Measurements from ENCODE around the gene FAM171A1.

FAM171A1 gene

DNA sequence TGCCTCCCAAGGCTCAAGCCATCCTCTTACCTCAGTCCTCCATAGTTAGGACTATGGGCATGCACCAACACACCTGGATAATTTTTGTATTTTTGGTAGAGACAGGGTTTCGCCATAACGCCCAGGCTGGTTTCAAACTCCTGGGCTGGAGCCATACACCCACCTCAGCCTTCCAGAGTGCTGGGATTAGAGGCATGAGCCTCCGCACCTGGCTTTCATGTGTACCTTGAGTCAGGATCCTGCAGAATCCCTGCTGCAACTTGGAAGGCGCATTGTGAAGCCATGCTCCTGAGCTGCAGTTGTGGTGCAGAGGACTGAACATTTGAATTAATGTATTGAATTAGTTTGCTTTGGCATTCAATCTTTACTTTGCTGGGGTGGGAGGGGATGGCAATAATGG lies 173.2 kb downstream of the FAM171A1 start:
- no peak for DNase-seq

DNA sequence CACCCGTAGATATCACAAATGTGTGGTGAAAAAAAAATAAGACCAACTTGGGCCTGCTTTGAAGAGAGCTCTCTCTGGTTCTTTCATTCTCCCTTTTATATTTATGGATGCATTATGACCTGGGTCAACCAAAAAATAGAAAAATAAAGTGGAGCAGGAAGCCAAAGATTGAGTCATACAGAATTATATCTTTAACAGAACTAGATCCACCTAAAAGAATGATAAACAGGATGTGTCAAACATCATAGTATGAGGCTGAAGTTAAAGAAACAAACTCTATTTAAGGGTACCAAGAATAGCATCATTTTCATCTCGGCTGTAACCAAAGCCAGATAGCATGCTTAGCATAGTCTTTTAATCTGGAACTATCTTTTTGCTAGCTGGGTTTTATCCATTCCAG lies 173.8 kb downstream of the FAM171A1 start:
- DNase-seq = no peak

- no peak for DNase-seq
Observed at GRCh38 chr10:15196021-15196834, 174.9 kb downstream of the FAM171A1 start.

DNA sequence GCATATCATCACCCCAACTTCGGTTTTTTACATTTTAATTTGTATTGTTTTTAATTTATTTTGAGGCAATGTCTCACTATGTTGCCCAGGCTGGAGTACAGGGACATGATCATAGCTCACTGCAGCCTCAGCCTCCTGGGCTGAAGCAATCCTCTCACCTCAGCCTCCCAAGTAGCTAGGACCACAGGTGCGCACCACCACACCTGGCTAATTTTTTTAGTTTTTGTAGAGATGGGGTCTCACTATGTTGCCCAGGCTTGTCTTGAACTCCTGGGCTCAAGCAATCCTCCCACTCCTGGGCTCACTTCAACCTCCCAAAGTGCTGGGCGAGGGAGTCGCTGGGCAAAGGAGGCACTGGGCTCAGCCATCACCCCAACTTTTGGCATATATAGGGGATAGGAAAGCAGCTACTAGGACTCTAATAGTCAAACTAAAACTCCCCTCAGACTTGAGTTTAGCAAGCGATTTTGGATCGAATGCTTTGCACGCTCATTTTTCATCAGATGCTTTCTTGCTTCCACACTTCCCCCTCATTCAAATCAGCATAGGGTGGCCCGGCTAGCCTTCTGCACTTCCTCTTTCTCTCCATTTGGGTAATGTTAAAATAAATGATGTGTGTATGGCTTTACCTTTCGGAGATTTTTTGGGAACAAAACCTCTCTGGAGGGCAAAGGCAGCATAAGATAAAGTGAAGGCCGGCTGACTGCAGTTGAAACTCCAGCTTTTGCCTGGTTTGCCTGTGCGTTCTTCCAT lies 181.8 kb downstream of the FAM171A1 start:
- no peak for DNase-seq

DNA sequence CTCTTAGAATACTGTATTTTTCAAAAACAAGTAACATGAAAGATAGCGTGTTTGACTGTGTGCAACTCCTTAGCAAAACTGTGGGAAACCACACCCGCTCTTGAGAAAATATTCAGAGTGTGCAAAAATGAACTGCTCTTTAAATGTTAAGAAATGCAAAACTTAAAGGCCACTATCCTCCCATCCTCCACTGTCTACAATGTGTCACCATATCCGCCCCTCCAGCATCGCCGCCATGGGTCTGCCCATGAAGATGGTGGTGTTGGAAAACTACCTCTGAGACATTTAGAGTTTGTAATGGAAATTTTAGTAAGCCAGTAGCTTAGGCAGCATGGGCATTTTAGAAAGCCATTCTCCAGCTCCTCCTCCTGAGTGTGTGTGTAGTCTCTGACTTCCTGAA lies 182.5 kb downstream of the FAM171A1 start:
- DNase-seq = peak; percentile 12

DNA sequence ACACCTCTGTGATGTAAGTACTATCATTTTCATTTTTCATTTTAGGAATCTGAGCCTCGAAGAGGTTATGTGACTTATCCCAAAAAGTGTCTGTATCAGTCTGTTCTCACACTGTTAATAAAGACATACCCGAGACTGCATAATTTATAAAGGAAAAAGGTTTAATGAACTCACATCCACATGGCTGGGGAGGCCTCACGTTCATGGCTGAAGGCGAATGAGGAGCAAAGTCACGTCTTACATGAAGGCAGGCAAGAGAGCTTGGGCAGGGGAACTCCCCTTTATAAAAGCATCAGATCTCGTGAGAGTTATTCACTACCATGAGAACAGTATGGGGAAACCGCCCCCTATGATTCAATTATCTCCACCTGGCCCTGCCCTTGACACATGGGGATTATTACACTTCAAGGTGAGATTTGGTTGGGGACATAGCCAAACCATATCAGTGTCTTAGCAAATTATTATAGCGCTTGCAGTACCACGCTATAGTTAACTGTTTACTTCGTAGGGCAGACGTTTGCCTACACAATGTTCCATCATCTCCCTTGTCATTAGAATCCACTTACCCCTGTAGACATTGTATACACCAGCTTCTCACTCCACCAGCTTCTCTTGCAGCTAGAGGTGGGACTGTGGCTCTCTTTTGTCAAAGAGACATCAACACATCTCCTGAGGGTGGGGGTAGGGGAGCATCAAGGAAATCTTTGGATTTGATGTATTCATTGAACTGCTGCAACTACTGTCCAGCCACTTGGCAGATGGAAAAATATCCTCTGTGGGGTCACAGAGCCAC lies 187.2 kb downstream of the FAM171A1 start:
- no peak for DNase-seq

DNA sequence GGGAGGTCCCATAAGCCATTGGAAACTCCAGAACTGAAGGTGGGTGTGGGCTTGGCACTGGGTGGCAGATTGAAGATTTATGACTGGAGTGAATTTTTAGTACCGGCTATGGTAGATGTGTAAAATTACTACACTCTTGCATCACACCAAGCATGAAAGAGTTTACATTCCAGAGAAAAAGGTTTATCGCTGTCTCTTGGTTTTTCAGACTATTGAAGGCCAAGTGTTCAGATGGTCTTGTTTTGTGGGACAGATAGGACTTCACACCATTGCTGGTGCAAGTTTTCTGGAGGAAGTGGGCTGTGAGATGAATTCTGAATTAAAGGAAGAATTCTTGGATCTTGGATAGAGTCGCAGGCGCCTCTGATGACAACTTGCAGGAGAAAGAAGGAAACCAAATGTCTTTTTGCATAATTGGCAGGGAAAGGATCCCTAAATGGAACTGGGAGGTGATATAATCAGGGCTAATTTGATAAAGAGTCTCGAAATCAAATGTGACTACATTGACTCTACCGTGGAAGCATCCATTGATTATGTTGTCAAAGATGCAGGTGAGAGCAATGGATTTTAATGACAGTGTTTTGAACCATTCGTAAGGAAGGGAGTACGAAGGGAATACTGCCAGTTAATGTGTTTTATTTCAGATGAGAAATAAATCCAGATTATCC lies 188.4 kb downstream of the FAM171A1 start:
- DNase-seq = no peak

- no peak for DNase-seq
Observed at GRCh38 chr10:15181576-15182156, 189.4 kb downstream of the FAM171A1 start.

GRCh38 chr10:15180736-15181135 lies 190.4 kb downstream of the FAM171A1 start:
- no peak for DNase-seq

DNA sequence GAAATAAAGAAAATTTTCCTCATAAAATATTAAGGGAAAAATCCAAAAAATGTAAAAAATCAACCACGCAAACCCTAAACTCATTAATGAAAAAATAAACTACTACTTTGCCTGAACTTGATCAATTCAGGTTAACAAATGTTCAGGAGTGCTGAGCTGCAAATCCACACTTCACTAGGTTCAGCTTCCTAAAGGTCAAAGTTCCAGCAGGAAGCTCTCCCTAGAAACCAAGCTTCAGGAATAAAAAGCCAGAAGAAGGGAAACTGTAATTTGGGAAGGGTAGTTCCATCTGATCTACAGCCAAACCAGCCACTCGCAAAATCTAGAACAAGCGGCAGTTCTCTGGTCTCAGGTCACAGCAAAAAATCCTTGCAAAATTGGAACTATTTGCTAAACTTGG lies 194.8 kb downstream of the FAM171A1 start:
- DNase-seq = no peak

GRCh38 chr10:15175587-15175986 lies 195.5 kb downstream of the FAM171A1 start:
- DNase-seq = no peak

DNA sequence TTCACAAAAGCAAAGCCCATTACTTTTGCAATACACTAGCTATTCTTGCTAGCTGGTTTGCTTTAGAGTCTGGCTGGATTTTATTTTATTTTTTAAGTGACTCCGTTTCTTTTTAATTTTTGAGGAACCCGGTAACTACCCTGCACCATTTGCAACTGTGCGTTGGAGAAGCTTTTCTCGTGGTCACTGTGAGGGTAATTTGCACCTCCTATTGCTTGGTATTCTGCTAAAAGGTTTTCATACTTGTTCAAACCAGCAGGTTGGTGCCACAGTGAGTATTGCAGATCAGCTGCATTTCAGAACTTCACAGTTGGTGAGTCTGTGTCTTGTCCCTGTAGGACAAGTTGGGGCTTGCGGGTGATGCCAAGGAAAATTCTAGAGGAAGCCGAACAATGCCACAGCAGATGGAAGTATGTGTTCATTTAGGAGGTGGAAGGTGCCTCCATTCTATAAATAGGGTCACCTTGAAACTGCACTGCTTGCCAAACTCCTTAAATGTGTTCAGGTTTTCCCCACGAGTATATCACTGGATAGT lies 198.7 kb downstream of the FAM171A1 start:
- no peak for DNase-seq

- DNase-seq = no peak
Observed at GRCh38 chr10:15169555-15170401, 201.3 kb downstream of the FAM171A1 start.

- peak; percentile 97 for DNase-seq
Observed at GRCh38 chr10:15168786-15169554, 202.1 kb downstream of the FAM171A1 start.

GRCh38 chr10:15168291-15168785 lies 202.8 kb downstream of the FAM171A1 start, which contains the start of gene NMT2:
Gene NMT2, minus strand, starts transcription at chr10:15168693. Its CDS starts 81 bp downstream, at chr10:15168612.
- DNase-seq = no peak

DNA sequence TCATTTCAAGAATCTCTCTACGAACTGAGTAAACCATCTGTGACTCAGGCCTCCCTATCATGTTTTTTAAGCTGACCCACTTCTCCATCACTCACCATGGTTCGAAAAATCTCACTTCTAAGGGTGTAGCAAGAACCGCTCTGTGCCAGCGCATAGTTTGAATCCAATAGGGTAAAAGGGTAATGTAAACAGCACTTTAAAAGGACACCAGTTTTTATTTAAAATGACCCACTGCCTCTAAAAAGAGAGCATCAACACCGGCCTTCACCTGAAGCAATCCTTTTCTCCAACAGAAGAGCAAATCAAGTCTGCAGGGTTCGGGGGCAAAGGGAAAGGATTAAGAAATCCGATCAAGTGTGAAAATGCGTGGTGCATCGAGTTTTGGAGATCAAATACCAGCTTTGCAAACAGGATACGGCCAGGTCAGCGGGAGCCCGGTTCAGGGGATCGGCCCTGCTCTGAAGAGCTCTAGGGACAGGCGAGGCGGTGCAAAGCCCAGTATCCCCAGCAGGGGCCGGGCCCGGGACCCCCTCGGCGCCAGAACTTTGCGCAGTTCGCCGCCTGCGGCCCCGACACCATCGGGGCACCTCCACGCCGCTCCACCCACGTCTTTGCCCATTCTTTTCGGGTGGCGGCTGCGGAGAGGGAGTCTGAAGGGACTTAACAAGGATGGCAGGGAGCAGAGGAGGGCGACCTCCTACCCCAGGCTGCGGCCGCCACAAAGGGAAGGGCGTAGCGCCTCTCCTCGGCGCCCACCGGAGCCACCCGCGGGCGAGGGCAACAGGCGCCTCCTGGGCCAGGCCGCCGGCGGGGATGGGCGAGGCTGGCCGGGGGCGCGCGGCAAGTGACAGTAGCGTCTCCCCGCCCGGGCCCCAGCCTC lies 203.4 kb downstream of the FAM171A1 start:
- DNase-seq = peak; percentile 33

GRCh38 chr10:15166325-15166724 lies 204.8 kb downstream of the FAM171A1 start:
- no peak for DNase-seq

DNA sequence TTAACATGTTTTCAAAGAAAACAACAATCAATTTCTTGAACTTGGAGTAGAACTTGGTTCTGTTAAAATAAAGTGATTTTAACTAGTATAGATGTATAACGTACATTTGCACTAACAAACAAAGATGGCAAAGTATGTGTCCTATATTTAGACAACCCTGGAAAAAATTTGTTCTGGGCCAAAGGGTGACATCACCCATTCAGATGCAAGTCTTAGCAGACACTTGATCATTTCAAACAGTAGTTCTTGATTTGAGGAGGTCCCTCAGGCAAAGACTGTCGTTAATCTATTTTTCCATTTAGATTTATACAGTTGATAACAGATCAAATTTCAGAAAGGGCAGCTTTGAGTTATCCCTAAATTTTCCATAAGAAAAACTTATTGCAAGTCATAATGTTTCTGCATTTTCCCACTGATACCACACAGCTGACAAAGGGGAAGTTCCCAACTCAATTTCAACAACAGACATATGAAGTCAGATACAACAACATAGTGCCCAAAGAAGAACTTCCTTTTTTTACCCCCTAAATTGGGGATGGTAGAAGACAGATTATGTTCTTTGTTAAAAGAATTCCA lies 207.7 kb downstream of the FAM171A1 start:
- no peak for DNase-seq

Measured in stimulated activated CD4-positive, alpha-beta T cell treated with anti-CD3 and anti-CD28 coated beads, Interleukin-12 subunit alpha, Interleukin-12 subunit beta, amount 100 ng/mL, for 4 hours (primary cell).